GM19238 (cell line): ENCODE results near the gene KBTBD13.
"Not testable (repeated sequence)": the region's sequence is repeated elsewhere in the genome, so short reads cannot be mapped to it uniquely, and the experiment has no call there.

Experiments used
- DNase-seq: peaks from one replicate; pipeline ENCODE4 v3.0.0; 2011; ENCODE audit warnings: low spot score; ENCODE audit not compliant: insufficient read length

Gene KBTBD13

DNA sequence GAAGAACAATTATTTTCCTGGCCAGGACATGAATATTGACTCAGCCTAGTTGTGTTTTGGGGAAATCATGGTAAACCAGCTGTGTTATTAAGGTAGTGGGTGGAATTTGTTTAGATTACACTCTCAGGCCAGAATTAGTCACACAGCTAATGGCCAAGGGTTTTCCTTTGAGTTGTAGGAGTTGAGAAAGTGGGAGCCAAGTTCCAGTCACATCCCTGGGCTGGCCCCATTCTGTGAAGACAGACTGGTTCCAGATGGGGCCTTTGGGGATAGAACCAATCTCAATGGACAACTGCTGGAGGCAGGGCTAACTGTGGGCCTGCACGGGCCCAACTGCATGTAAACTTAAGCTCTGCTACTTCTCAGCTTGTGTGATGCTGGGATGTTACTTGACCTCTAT is 7.4 kb upstream of the KBTBD13 start:
- no peak for DNase-seq

DNA sequence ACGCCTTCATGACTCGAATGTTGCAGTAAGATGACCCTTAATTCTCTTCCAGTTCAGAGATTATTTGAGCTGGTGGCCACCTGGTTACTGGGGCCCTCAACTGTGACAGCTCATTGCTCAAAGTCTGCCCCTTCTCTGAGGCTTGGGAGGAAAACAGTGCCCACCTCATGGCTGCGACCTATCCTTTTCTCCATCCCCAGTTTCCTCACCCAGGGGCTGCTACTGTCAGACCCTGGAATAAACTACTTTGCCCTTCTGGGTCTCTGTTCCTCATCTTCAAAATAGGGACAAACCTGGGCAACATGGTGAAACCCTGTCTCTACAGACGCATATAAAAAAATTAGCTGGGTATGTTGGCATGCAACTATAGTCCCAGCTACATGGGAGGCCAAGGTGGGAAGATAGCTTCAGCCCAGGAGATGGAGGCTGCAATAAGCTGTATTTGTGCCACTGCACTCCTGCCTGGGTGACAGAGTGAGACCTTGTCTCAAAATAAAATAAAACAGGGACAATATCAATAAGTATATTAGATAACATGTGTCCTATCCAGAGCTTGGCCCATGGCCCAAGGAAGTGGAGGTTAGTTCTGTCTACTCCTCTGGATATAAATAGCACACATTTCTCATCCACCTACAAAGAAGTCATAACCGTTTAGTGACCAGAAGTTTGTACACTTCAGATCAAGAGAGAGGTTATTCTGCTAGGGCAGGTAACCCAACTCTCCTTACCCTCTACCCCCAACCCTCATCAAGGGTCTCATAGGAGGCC is 6.6 kb upstream of the KBTBD13 start:
- DNase-seq, result no peak

- no peak for DNase-seq
Observed at GRCh38 chr15:65071381-65071811, 5.2 kb upstream of the KBTBD13 start.

- DNase-seq, result no peak
Observed at GRCh38 chr15:65072027-65072426, 4.5 kb upstream of the KBTBD13 start.

GRCh38 chr15:65072617-65073016 is 3.9 kb upstream of the KBTBD13 start:
- no peak for DNase-seq

- not testable (repeated sequence) for DNase-seq
Observed at GRCh38 chr15:65074946-65075345, 1.6 kb upstream of the KBTBD13 start.

GRCh38 chr15:65075607-65076395 is 745 bp upstream of the KBTBD13 start:
- DNase-seq, result not testable (repeated sequence)

DNA sequence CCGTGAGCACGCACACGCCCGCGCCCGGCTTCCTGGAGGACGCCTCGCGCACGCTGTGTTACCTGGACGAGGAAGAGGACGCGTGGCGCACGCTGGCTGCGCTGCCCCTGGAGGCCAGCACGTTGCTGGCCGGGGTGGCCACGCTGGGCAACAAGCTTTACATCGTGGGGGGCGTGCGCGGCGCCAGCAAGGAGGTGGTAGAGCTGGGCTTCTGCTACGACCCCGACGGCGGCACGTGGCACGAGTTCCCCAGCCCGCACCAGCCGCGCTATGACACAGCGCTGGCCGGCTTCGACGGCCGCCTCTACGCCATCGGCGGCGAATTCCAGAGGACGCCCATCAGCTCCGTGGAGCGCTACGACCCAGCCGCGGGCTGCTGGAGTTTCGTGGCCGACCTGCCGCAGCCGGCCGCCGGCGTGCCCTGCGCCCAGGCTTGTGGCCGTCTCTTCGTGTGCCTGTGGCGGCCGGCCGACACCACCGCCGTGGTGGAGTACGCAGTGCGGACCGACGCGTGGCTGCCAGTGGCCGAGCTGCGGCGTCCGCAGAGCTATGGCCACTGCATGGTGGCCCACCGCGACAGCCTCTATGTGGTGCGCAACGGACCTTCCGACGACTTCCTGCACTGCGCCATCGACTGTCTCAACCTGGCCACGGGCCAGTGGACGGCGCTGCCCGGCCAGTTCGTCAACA is 890 bp downstream of the KBTBD13 start:
- no peak for DNase-seq

- peak; percentile 52 for DNase-seq
Observed at GRCh38 chr15:65077981-65078352, 1.4 kb downstream of the KBTBD13 start.

GRCh38 chr15:65079580-65079979 is 3.0 kb downstream of the KBTBD13 start:
- no peak for DNase-seq

DNA sequence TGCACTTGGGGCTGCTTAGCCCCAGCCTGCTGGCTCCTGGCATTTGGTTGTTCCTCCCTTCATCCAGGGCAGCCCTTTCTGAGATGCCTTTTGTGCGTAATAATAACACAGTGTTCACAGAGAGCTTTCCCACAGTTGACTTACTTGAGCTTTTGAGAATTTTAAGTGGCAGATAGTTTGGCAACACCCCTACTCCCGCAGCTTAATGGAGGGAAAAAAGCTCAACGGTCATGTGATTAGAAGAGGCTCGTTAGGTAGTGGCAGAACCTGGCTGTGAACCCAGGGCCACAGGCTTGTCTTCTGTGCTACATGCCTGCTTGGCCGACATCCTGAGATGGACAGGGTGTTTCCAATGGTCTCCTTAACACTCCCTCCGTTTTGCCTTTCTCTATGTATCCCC is 4.7 kb downstream of the KBTBD13 start:
- DNase-seq, result no peak

- DNase-seq, result no peak
Observed at GRCh38 chr15:65081758-65082157, 5.2 kb downstream of the KBTBD13 start.

- DNase-seq, result no peak
Observed at GRCh38 chr15:65082303-65082953, 5.9 kb downstream of the KBTBD13 start.

DNA sequence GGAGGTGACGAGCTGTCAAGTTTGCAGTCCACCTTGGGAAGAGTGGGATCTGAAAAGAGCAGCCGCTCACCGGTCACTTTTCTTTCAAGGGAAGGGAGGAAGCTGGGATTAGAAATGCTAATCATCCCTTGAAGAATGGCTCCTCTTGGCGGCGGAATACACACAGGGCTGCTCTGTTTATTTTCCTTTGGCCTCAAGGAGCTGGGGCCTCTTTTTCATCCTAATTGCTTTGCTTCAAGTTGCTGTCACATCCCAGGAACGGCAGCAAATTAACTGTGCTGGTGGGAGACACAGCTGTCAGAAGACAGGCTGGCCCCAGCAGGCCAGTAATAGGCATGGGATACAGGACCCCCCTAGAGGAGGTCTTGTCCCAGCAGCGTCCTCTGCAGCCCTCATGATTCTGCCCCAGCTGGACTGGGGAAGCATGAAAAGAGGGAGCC is 6.7 kb downstream of the KBTBD13 start:
- DNase-seq, result no peak

- no peak for DNase-seq
Observed at GRCh38 chr15:65084500-65085206, 8.1 kb downstream of the KBTBD13 start.

GRCh38 chr15:65085207-65085753 is 8.7 kb downstream of the KBTBD13 start:
- no peak for DNase-seq

DNA sequence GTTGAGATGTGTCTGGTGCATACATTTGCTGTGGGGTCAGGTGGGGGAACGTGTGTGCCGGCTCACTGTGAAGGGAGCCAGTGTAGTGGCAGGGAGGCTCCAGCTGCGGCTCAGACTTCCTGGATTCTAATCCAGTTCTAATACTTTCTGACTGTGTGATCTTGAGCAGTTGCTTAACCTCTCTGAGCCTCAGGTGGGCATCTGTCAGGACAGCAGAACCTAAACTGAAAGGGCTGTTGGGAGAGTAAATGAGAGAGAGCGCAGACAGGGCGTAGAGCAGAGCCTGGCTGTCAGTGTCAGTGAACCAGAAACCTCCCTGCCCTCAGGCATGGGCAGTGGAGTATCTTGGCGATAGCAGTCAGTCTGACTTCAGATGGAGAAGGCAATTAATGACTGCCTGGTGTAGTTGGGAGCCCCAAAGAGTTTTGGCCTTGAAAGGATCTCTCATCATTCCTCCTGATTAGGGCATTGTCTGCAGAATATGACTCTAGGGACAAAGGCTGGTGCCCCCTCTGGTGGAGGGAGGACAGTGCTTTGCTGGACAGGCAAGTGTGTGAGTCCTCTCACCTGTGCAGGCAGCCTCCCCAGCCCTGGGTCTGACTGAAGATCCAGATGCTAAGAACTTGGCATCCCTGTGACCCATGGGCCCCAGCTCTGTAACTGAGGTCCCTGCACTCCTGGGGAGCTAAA is 9.6 kb downstream of the KBTBD13 start:
- no peak for DNase-seq

DNA sequence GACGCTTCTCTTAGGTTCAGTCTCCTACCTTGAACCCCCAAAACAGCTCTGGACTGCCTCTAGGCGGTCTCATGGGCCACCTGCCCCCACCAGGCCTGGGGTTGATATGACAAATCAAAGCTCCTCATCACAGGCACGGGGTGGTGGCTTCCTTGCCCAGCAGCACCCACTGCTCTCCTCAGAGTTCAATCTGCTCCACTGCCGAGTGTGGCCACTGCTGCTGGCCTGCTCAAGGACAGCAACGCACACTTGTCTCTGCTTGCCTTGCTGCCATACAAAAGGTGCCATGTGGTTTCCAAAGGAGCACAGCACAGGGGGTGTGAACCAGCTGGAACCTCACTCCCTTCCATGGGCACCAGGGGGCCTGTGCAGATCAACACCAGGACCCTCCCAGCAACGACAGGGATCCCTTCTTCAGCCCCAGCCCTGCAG is 10.2 kb downstream of the KBTBD13 start:
- no peak for DNase-seq

DNA sequence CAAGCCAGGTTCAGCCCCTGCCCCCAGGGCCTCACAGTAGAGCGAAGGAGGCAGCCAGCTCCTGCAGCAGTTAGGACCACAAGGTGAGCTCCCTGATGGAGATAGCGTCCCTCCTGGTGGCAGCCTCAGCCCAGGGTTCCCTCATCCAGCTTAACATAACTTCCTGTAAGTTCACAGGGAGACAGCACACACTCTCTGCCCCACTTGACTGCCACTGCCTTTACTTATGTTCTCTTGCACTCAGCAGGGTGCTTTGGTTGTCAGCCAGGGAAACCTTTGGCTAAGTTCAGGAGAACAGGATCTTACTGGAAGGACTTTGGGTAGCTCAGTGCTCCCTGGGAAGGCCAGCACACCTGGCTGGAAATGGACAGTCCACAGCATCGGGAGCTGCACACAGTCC is 10.9 kb downstream of the KBTBD13 start:
- no peak for DNase-seq
